GM23338 (cell line): Measurements from ENCODE around the gene PCGF3. TPM values are rescaled to one million over a fixed set of nuclear protein-coding genes. Genes with fewer than 3 reads are reported as not detected.

ENCODE experiments used
- ATAC-seq: fragments of 200-7000 bp; cut with Tn5 transposase; 3 replicates; pipeline ENCODE4 v1.9.1; 2020
- DNase-seq: peaks from one replicate; pipeline ENCODE4 v3.0.0-alpha.2; 2015; ENCODE audit warnings: low spot score
- H2AFZ ChIP-seq: fragments of 200-600 bp; sonication (generic); 2 replicates; pipeline ENCODE4 v1.8.0; 2016; ENCODE audit warnings: antibody characterized with exemption, mild to moderate bottlenecking, moderate library complexity
- H3F3A ChIP-seq: fragments of 200-600 bp; sonication (generic); replicated peaks from 2 replicates; pipeline ENCODE4 v1.8.0; 2017; ENCODE audit warnings: antibody characterized with exemption, mixed run types, low read depth
- H3K27ac ChIP-seq: fragments of 200-600 bp; sonication (generic); 2 replicates; pipeline ENCODE4 v1.6.1; 2016; ENCODE audit warnings: low read depth
- H3K27me3 ChIP-seq: fragments of 200-600 bp; sonication (generic); 2 replicates; pipeline ENCODE4 v1.8.0; 2016; ENCODE audit warnings: mild to moderate bottlenecking, mixed run types, moderate library complexity; ENCODE audit not compliant: insufficient read depth
- H3K36me3 ChIP-seq: fragments of 200-600 bp; sonication (generic); 2 replicates; pipeline ENCODE4 v1.8.0; 2016; ENCODE audit warnings: mild to moderate bottlenecking; ENCODE audit not compliant: insufficient read depth
- H3K4me1 ChIP-seq: fragments of 200-600 bp; sonication (generic); 2 replicates; pipeline ENCODE4 v1.8.0; 2016; ENCODE audit warnings: mild to moderate bottlenecking, moderate library complexity; ENCODE audit not compliant: insufficient read depth
- H3K4me2 ChIP-seq: fragments of 200-600 bp; sonication (generic); 2 replicates; pipeline ENCODE4 v1.7.1; 2017; ENCODE audit warnings: mixed run types
- H3K4me3 ChIP-seq: fragments of 200-600 bp; sonication (generic); 2 replicates; pipeline ENCODE4 v1.6.1; 2016; ENCODE audit warnings: mixed run types
- H3K79me2 ChIP-seq: fragments of 200-600 bp; sonication (generic); replicated peaks from 2 replicates; pipeline ENCODE4 v1.8.0; 2017; ENCODE audit warnings: mild to moderate bottlenecking; ENCODE audit not compliant: insufficient read depth
- H3K9me2 ChIP-seq: fragments of 200-600 bp; sonication (generic); 2 replicates; pipeline ENCODE4 v1.8.0; 2017; ENCODE audit not compliant: insufficient read depth
- H4K20me1 ChIP-seq: fragments of 200-600 bp; sonication (generic); replicated peaks from 2 replicates; pipeline ENCODE4 v1.8.0; 2017; ENCODE audit warnings: mild to moderate bottlenecking; ENCODE audit not compliant: insufficient read depth
- H3K27ac Mint-ChIP-seq: 2 replicates; pipeline ENCODE4 v1.8.0; 2020; ENCODE audit warnings: inconsistent platforms, mild to moderate bottlenecking, moderate library complexity, mixed read lengths
- H3K27me3 Mint-ChIP-seq: 3 replicates; pipeline ENCODE4 v1.8.0; 2022; ENCODE audit warnings: low read depth, mild to moderate bottlenecking, moderate library complexity, mixed read lengths, inconsistent platforms; ENCODE audit not compliant: insufficient read depth, poor library complexity
- H3K36me3 Mint-ChIP-seq: 3 replicates; pipeline ENCODE4 v1.8.0; 2021; ENCODE audit warnings: low read depth, mild to moderate bottlenecking, inconsistent platforms, moderate library complexity, mixed read lengths
- H3K4me1 Mint-ChIP-seq: 3 replicates; pipeline ENCODE4 v1.8.0; 2020; ENCODE audit warnings: mild to moderate bottlenecking, inconsistent platforms, mixed read lengths
- H3K4me3 Mint-ChIP-seq: 3 replicates; pipeline ENCODE4 v1.8.0; 2021; ENCODE audit warnings: moderate library complexity, mild to moderate bottlenecking, inconsistent platforms, mixed read lengths
- H3K9me3 Mint-ChIP-seq: 3 replicates; pipeline ENCODE4 v1.8.0; 2020; ENCODE audit warnings: moderate library complexity, mild to moderate bottlenecking, inconsistent platforms, mixed read lengths
- CREB1 ChIP-seq: fragments of 250-450 bp; sonication (Bioruptor Pico); IDR thresholded peaks from 2 replicates; pipeline ENCODE4 v1.5.0; 2020; ENCODE audit warnings: low read depth, mild to moderate bottlenecking, moderate library complexity
- ETS1 ChIP-seq: IDR thresholded peaks from 2 replicates; pipeline ENCODE4 v1.6.1; 2016; ENCODE audit warnings: antibody characterized with exemption
- EZH2 ChIP-seq: fragments of 200-600 bp; sonication (generic); IDR thresholded peaks from one replicate; pipeline ENCODE4 v1.8.0; 2017; ENCODE audit warnings: antibody characterized with exemption, mild to moderate bottlenecking, low read depth; ENCODE audit not compliant: unreplicated experiment
- JUNB ChIP-seq: IDR thresholded peaks from one replicate; pipeline ENCODE4 v1.6.1; 2016; ENCODE audit warnings: antibody characterized with exemption; ENCODE audit not compliant: unreplicated experiment
- POLR2AphosphoS5 ChIP-seq: IDR thresholded peaks from 2 replicates; pipeline ENCODE4 v1.6.1; 2016; ENCODE audit warnings: antibody characterized with exemption, low read depth
- STAT1 ChIP-seq: IDR thresholded peaks from one replicate; pipeline ENCODE4 v1.6.1; 2016; ENCODE audit warnings: antibody characterized with exemption; ENCODE audit not compliant: unreplicated experiment
- ZNF331 ChIP-seq: fragments of 250-450 bp; sonication (Bioruptor Pico); IDR thresholded peaks from 2 replicates; pipeline ENCODE4 v1.5.0; 2020; ENCODE audit warnings: low read depth, mild to moderate bottlenecking, moderate library complexity
- ZNF462 ChIP-seq: fragments of 250-450 bp; sonication (Bioruptor Pico); IDR thresholded peaks from 2 replicates; pipeline ENCODE4 v1.5.0; 2020; ENCODE audit warnings: mild to moderate bottlenecking, moderate library complexity
- polyA plus RNA-seq: library from polyadenylated mRNA; unstranded; fragments of >200 nt; fragmentation: Nextera tagmentation; extraction: Ambion mirVana; gene quantifications from 2 replicates; pipeline ENCODE4 v1.2.1, GENCODE V29; 2016
- total RNA-seq: library from RNA; depleted of rRNA; stranded (reverse); fragments of >200 nt; shearing (Covaris generic); gene quantifications from 2 replicates; pipeline ENCODE4 v1.2.3, GENCODE V29; 2014
- TF ChIP-seq, protein P1 (sequence below), 2 experiments: fragments of 200-600 bp in 1 of 2; sonication (generic) in 1 of 2; conservative IDR thresholded peaks; 2 replicates each; pipeline versions ENCODE4 v1.5.1 to v1.6.1; 2016 to 2017; ENCODE audit warnings: antibody characterized with exemption in 2 of 2, low read depth in 2 of 2, mild to moderate bottlenecking in 2 of 2, moderate library complexity in 1 of 2

PCGF3 gene
- total and polyA plus RNA-seq, 2 experiments from 2014 or later = 33.1 to 49.0 TPM

GRCh38 chr4:772118-772517, 66.5 kb downstream of the PCGF3 start (continued):
- TF ChIP-seq JUNB = no peak

GRCh38 chr4:772776-773175, 67.1 kb downstream of the PCGF3 start:
- ATAC-seq (no peak; the same call in 2 of the 3 replicates), DNase-seq (no peak)
- H3K9me2 ChIP-seq = no peaks in the 10 kb centered on the region
- H3F3A ChIP-seq = peaks cover 30% of the 10 kb centered on the region
- peaks cover 65% of the 10 kb centered on the region for H4K20me1 ChIP-seq
- no peaks in the 10 kb centered on the region for H3K27me3 ChIP-seq
- no peak overlapping the region for H3K27ac Mint-ChIP-seq
- peaks cover 66% of the 10 kb centered on the region for H3K79me2 ChIP-seq
- no peak overlapping the region for H3K4me2 ChIP-seq
- no peak overlapping the region for H3K4me3 ChIP-seq
- no peak overlapping the region for H2AFZ ChIP-seq
- no peak overlapping the region for H3K4me3 Mint-ChIP-seq
- TF ChIP-seq EZH2 = no peak
- no peak for TF ChIP-seq POLR2AphosphoS5
- TF ChIP-seq STAT1 = no peak
- TF ChIP-seq ZNF462 (CRISPR knock-in tag) = no peak
- TF ChIP-seq ZNF331 = no peak
- no peak for TF ChIP-seq JUNB
- TF ChIP-seq, protein P1, sequence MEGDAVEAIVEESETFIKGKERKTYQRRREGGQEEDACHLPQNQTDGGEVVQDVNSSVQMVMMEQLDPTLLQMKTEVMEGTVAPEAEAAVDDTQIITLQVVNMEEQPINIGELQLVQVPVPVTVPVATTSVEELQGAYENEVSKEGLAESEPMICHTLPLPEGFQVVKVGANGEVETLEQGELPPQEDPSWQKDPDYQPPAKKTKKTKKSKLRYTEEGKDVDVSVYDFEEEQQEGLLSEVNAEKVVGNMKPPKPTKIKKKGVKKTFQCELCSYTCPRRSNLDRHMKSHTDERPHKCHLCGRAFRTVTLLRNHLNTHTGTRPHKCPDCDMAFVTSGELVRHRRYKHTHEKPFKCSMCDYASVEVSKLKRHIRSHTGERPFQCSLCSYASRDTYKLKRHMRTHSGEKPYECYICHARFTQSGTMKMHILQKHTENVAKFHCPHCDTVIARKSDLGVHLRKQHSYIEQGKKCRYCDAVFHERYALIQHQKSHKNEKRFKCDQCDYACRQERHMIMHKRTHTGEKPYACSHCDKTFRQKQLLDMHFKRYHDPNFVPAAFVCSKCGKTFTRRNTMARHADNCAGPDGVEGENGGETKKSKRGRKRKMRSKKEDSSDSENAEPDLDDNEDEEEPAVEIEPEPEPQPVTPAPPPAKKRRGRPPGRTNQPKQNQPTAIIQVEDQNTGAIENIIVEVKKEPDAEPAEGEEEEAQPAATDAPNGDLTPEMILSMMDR (conservative IDR thresholded peaks at IDR 0.05; ENCODE audit: low read depth in 2 of 2) = no peak
- no peak for TF ChIP-seq ETS1
- TF ChIP-seq CREB1 (CRISPR knock-in tag) = no peak
- H3K9me3 Mint-ChIP-seq = peaks cover 9% of the 10 kb centered on the region
- H3K4me1 ChIP-seq = 0 out of 2 replicates have a peak, but pooled peaks cover under 1% of the 10 kb centered on the region
- H3K4me1 Mint-ChIP-seq = peaks cover 6% of the 10 kb centered on the region; the same call in 2 of the 3 replicates
- peaks cover 7% of the 10 kb centered on the region for H3K27me3 Mint-ChIP-seq
- H3K36me3 ChIP-seq = peaks cover 23% of the 10 kb centered on the region; the same call in 1 of the 2 replicates
- peaks cover 68% of the 10 kb centered on the region for H3K36me3 Mint-ChIP-seq
- no peak overlapping the region for H3K27ac ChIP-seq
